GM12878 (cell line): Measurements from ENCODE around the gene RTN4R. TPM values are rescaled to one million over a fixed set of nuclear protein-coding genes. Genes with fewer than 3 reads are reported as not detected.

Experiments
- ATAC-seq: fragments of 200-7000 bp; cut with Tn5 transposase; 3 replicates; pipeline ENCODE4 v1.9.1; 2020; ENCODE audit warnings: mild to moderate bottlenecking, moderate library complexity
- BruUV-seq: library from RNA; stranded (reverse); fragments of 400-500 nt; replicated peaks from 2 replicates; lab custom pipeline; 2021; lab: Mats Ljungman, UMichigan
- CTCF ChIA-PET: fragments of 300-600 bp; sonication (Branson Sonifier 250); formaldehyde crosslinking; extraction: SDS; loops from one replicate; lab custom pipeline; 2021; ENCODE audit warnings: inconsistent platforms; lab: Yijun Ruan, JAX
- POLR2A ChIA-PET: fragments of 350-600 bp; formaldehyde crosslinking; extraction: SDS; loops from one replicate; lab custom pipeline; 2021; ENCODE audit warnings: inconsistent platforms; lab: Charles Lee
- RAD21 ChIA-PET: fragments of 300-600 bp; sonication (Branson Sonifier 250); formaldehyde crosslinking; loops from one replicate; lab custom pipeline; 2023; ENCODE audit warnings: antibody characterized with exemption; ENCODE audit not compliant: unreplicated experiment; lab: Charles Lee
- SMC1A ChIA-PET: fragments of 300-600 bp; sonication (Branson Sonifier 250); formaldehyde crosslinking; loops from one replicate; lab custom pipeline; 2023; ENCODE audit not compliant: unreplicated experiment, uncharacterized antibody; lab: Charles Lee
- DNase-seq: peaks from one replicate; pipeline ENCODE4 v3.0.0-alpha.2; 2011; ENCODE audit warnings: low read depth, low spot score
- FAIRE-seq: peaks from 3 replicates; lab custom pipeline; 2011; peaks lifted over from hg19 to GRCh38; lab: Jason Lieb, UNC
- H2AFZ ChIP-seq: 2 replicates; pipeline ENCODE4 v1.6.0; 2011; ENCODE audit warnings: low read depth, low read length, control low read depth; ENCODE audit not compliant: control insufficient read depth
- H3K27ac ChIP-seq: 2 replicates; pipeline ENCODE4 v1.5.1; 2011; ENCODE audit warnings: control low read depth; ENCODE audit not compliant: control insufficient read depth, insufficient read depth
- H3K27me3 ChIP-seq, 2 experiments: replicated peaks in 1 of 2; 2 replicates each; pipeline versions ENCODE4 v1.6.0 to v1.6.1; 2011; ENCODE audit warnings: low read length in 1 of 2; ENCODE audit not compliant: control insufficient read depth in 2 of 2, insufficient read depth in 2 of 2
- H3K36me3 ChIP-seq, 2 experiments: 2 replicates each; pipeline ENCODE4 v1.5.1; 2011; ENCODE audit warnings: low read length in 1 of 2; ENCODE audit not compliant: control insufficient read depth in 2 of 2, insufficient read depth in 2 of 2
- H3K4me1 ChIP-seq: 2 replicates; pipeline ENCODE4 v1.6.1; 2011; ENCODE audit warnings: mild to moderate bottlenecking, low read length, moderate library complexity, mixed read lengths; ENCODE audit not compliant: control insufficient read depth, insufficient read depth
- H3K4me2 ChIP-seq: 2 replicates; pipeline ENCODE4 v1.6.0; 2011; ENCODE audit warnings: control low read depth; ENCODE audit not compliant: control insufficient read depth, insufficient read depth
- H3K4me3 ChIP-seq: fragments of 200-600 bp; sonication (generic); 2 replicates; pipeline ENCODE4 v1.5.1; 2016
- H3K79me2 ChIP-seq: 2 replicates; pipeline ENCODE4 v1.6.0; 2011; ENCODE audit warnings: low read length; ENCODE audit not compliant: control insufficient read depth, insufficient read depth
- H3K9ac ChIP-seq: 2 replicates; pipeline ENCODE4 v1.8.0; 2011; ENCODE audit warnings: low read length, control low read depth, mixed read lengths; ENCODE audit not compliant: control insufficient read depth, insufficient read depth
- H3K9me3 ChIP-seq: replicated peaks from 3 replicates; pipeline ENCODE4 v1.5.1; 2011; ENCODE audit warnings: mild to moderate bottlenecking, low read length; ENCODE audit not compliant: control insufficient read depth, insufficient read depth
- H4K20me1 ChIP-seq: 2 replicates; pipeline ENCODE4 v1.6.0; 2011; ENCODE audit not compliant: control insufficient read depth, insufficient read depth
- BRCA1 ChIP-seq: IDR thresholded peaks from 2 replicates; pipeline ENCODE4 v1.6.1; 2011; ENCODE audit warnings: low read depth, low read length, improper control_type of control experiment
- CBX5 ChIP-seq: sonication (generic); IDR thresholded peaks from 2 replicates; pipeline ENCODE4 v1.6.1; 2016; ENCODE audit warnings: low read depth, moderate library complexity, mild to moderate bottlenecking, inconsistent platforms
- DPF2 ChIP-seq: fragments of 450-650 bp; IDR thresholded peaks from 2 replicates; pipeline ENCODE4 v1.6.1; 2017; ENCODE audit warnings: mild to moderate bottlenecking
- E2F8 ChIP-seq: fragments of 450-650 bp; IDR thresholded peaks from 2 replicates; pipeline ENCODE4 v1.6.1; 2018; ENCODE audit warnings: mild to moderate bottlenecking, low read depth, moderate library complexity; ENCODE audit not compliant: partially characterized antibody
- HCFC1 ChIP-seq: fragments of 150-350 bp; IDR thresholded peaks from 2 replicates; pipeline ENCODE4 v1.6.1; 2014; ENCODE audit warnings: low read length
- HSF1 ChIP-seq: fragments of 150-350 bp; IDR thresholded peaks from 2 replicates; pipeline ENCODE4 v1.6.1; 2014; ENCODE audit warnings: mild to moderate bottlenecking, low read depth, low read length
- LARP7 ChIP-seq: fragments of 450-650 bp; IDR thresholded peaks from 2 replicates; pipeline ENCODE4 v1.6.1; 2017; ENCODE audit warnings: mild to moderate bottlenecking
- PRDM15 ChIP-seq: fragments of 450-650 bp; formaldehyde crosslinking; IDR thresholded peaks from 2 replicates; pipeline ENCODE4 v1.4.0; 2020; ENCODE audit warnings: mild to moderate bottlenecking, moderate library complexity
- RUNX3 ChIP-seq: IDR thresholded peaks from 2 replicates; pipeline ENCODE4 v1.6.1; 2012; ENCODE audit warnings: low read length, inconsistent platforms
- SIX5 ChIP-seq: IDR thresholded peaks from 2 replicates; pipeline ENCODE4 v1.6.1; 2011; ENCODE audit warnings: mild to moderate bottlenecking, low read depth, low read length, moderate library complexity; ENCODE audit not compliant: severe bottlenecking
- STAT1 ChIP-seq: fragments of 450-650 bp; conservative IDR thresholded peaks from 2 replicates; pipeline ENCODE4 v1.6.1; 2014; ENCODE audit warnings: antibody characterized with exemption, mild to moderate bottlenecking
- SUPT20H ChIP-seq: IDR thresholded peaks from 2 replicates; pipeline ENCODE4 v1.6.1; 2011; ENCODE audit warnings: low read depth, mild to moderate bottlenecking, low read length, moderate library complexity, borderline replicate concordance; ENCODE audit not compliant: control insufficient read depth
- YY1 ChIP-seq: IDR thresholded peaks from 2 replicates; pipeline ENCODE4 v1.6.1; 2011; ENCODE audit warnings: low read depth, mild to moderate bottlenecking, low read length
- ZSCAN29 ChIP-seq: fragments of 450-650 bp; IDR thresholded peaks from 2 replicates; pipeline ENCODE4 v1.6.1; 2017; ENCODE audit warnings: mild to moderate bottlenecking, moderate library complexity
- ZZZ3 ChIP-seq: IDR thresholded peaks from 2 replicates; pipeline ENCODE4 v1.6.1; 2011; ENCODE audit warnings: low read depth; ENCODE audit not compliant: control insufficient read depth, insufficient read length
- WGBS: methylation state at CpG from one replicate; pipeline ENCODE4 v1.1.6; 2016; ENCODE audit warnings: low lambda C conversion rate; ENCODE audit not compliant: insufficient replicate concordance, insufficient coverage; ENCODE audit errors: missing lambda C conversion rate; 5-methylcytosine and 5-hydroxymethylcytosine counted together
- in situ Hi-C: fragments of 300-500 bp; cut with MboI; formaldehyde crosslinking; loops from 9 replicates; pipeline ENCODE4 v1.14.3; 2018; ENCODE audit warnings: mixed read lengths
- intact Hi-C: fragments of 100-400 bp; cut with micrococcal nuclease; formaldehyde crosslinking; loops from one replicate; pipeline ENCODE4 v1.14.2; 2022; ENCODE audit not compliant: unreplicated experiment
- polyA plus RNA-seq, 11 experiments: library from polyadenylated mRNA; depleted of rRNA in 4 of 11; unstranded in 6 of 11; stranded (reverse) in 5 of 11; fragments of >200 nt; fragmentation: Nextera tagmentation in 4 of 11; fragmentation: Illumina TruSeq in 1 of 11; extraction: Ambion mirVana in 4 of 11; extraction: Trizol in 1 of 11; gene quantifications; 1 replicate in 1 of 11; 2 replicates in 10 of 11; pipeline versions ENCODE4 v1.2.1 to v1.2.3, GENCODE V29; 2011 to 2016; ENCODE audit warnings: inconsistent platforms in 2 of 11, missing spikeins in 2 of 11, low read depth in 1 of 11
- total RNA-seq, 4 experiments: library from RNA; depleted of rRNA in 3 of 4; stranded (reverse); fragments of >200 nt in 3 of 4; fragmentation: Illumina TruSeq in 1 of 4; extraction: Trizol in 1 of 4; gene quantifications; 2 replicates each; pipeline versions ENCODE4 v1.2.1 to v1.2.3, GENCODE V29; 2013 to 2021

RTN4R gene
- total and polyA plus RNA-seq, 10 of the 15 experiments (the other 5 are each of a cell fraction or from before 2014, with no cell fraction given) = 0.03 to 1.0 (median 0.60) TPM; not detected in 2

GRCh38 chr22:20244691-20245576 lies 23.2 kb downstream of the RTN4R start (continued):
- TF ChIP-seq DPF2 (peak; percentile 46; the same call in 1 of the 2 replicates), STAT1 (no peak)
- TF ChIP-seq, all 136 proteins: peak for 12

GRCh38 chr22:20244250-20244648 lies 23.9 kb downstream of the RTN4R start:
- no peaks in the 10 kb centered on the region for H4K20me1 ChIP-seq
- no peak for TF ChIP-seq BRCA1
- TF ChIP-seq RUNX3 = no peak
- no peak for TF ChIP-seq CBX5
- TF ChIP-seq LARP7 = no peak
- no peak for TF ChIP-seq ZSCAN29
- TF ChIP-seq PRDM15 (CRISPR knock-in tag) = no peak
- TF ChIP-seq SUPT20H = no peak
- no peak for TF ChIP-seq ZZZ3
- no peak for TF ChIP-seq E2F8
- no peak for TF ChIP-seq SIX5
- no peak for TF ChIP-seq YY1
- TF ChIP-seq HCFC1 = no peak
- TF ChIP-seq HSF1 = no peak

More at GRCh38 chr22:20244250-20244648, 23.9 kb downstream of the RTN4R start:
- no peak for DNase-seq
- ChIA-PET POLR2A (no interaction called here), RAD21 (no interaction called here), CTCF (interaction anchor here (1.3 to 1.4 kb wide), 3 partner anchors 14 to 57 kb away, joined by 3 read pairs; no protein-coding TSS in a partner anchor), SMC1A (no interaction called here)
- no TSS peak for BruUV-seq
- H3K9ac ChIP-seq = no peak overlapping the region; the same call in 1 of the 2 replicates
- H3K4me2 ChIP-seq = peak overlapping the region; percentile 48
- no peaks in the 10 kb centered on the region for H3K36me3 ChIP-seq
- no peak overlapping the region for H3K4me3 ChIP-seq
- no peaks in the 10 kb centered on the region for H3K9me3 ChIP-seq
- peak overlapping the region; percentile 25; the same call in 1 of the 2 replicates for H3K27ac ChIP-seq
- in situ Hi-C loops = no loop called here
- WGBS = 67% methylated on average over 10 of the region's 10 CpGs
- ATAC-seq = no peak
- H3K4me1 ChIP-seq = peaks cover 48% of the 10 kb centered on the region
- intact Hi-C loops = no loop called here
- H3K27me3 ChIP-seq = no peaks in the 10 kb centered on the region
- no peak for FAIRE-seq
- H2AFZ ChIP-seq = no peak overlapping the region
- no peaks in the 10 kb centered on the region for H3K79me2 ChIP-seq
